GM19372 (cell line): Measurements from ENCODE around the gene MCF2L2.
"Not testable (repeated sequence)": the region's sequence is repeated elsewhere in the genome, so short reads cannot be mapped to it uniquely, and the experiment has no call there.

Experiments used
- ATAC-seq: cut with Tn5 transposase; IDR thresholded peaks from one replicate; pipeline ENCODE4 v1.9.1; 2021; ENCODE audit warnings: mild to moderate bottlenecking, low read depth, moderate library complexity; ENCODE audit not compliant: unreplicated experiment

MCF2L2 gene

GRCh38 chr3:183443395-183444385 lies 15.3 kb upstream of the MCF2L2 start:
- no peak for ATAC-seq

- ATAC-seq: no peak
These were observed 14.6 kb upstream of the MCF2L2 start for GRCh38 chr3:183442994-183443393.

- ATAC-seq: not testable (repeated sequence)
These were observed 12.1 kb upstream of the MCF2L2 start for GRCh38 chr3:183440521-183440920.

- ATAC-seq: no peak
These were observed 11.1 kb upstream of the MCF2L2 start for GRCh38 chr3:183439515-183439914.

GRCh38 chr3:183438735-183439134 lies 10.3 kb upstream of the MCF2L2 start:
- no peak for ATAC-seq

- ATAC-seq: no peak
These were observed 9.5 kb upstream of the MCF2L2 start for GRCh38 chr3:183437666-183438564.

GRCh38 chr3:183437061-183437460 lies 8.6 kb upstream of the MCF2L2 start:
- ATAC-seq: no peak

GRCh38 chr3:183435661-183436060 lies 7.2 kb upstream of the MCF2L2 start:
- peak; percentile 93 for ATAC-seq

- ATAC-seq: no peak
These were observed 6.6 kb upstream of the MCF2L2 start for GRCh38 chr3:183434992-183435391.

- no peak for ATAC-seq
These were observed 6.1 kb upstream of the MCF2L2 start for GRCh38 chr3:183434503-183434902.

GRCh38 chr3:183430325-183430957 lies 2.0 kb upstream of the MCF2L2 start:
- ATAC-seq: no peak

GRCh38 chr3:183427876-183428446 lies 458 bp downstream of the MCF2L2 start:
- peak; percentile 32 for ATAC-seq

GRCh38 chr3:183427196-183427875 lies 1.1 kb downstream of the MCF2L2 start:
- ATAC-seq: no peak

GRCh38 chr3:183418807-183419206 lies 9.6 kb downstream of the MCF2L2 start:
- not testable (repeated sequence) for ATAC-seq

- ATAC-seq: no peak
These were observed 17.1 kb downstream of the MCF2L2 start for GRCh38 chr3:183411216-183411922.

- no peak for ATAC-seq
These were observed 17.7 kb downstream of the MCF2L2 start for GRCh38 chr3:183410759-183411158.

GRCh38 chr3:183410280-183410679 lies 18.1 kb downstream of the MCF2L2 start:
- no peak for ATAC-seq

GRCh38 chr3:183409219-183409618 lies 19.2 kb downstream of the MCF2L2 start:
- no peak for ATAC-seq

- ATAC-seq: no peak
These were observed 26.7 kb downstream of the MCF2L2 start for GRCh38 chr3:183401678-183402077.
